ENCODE data around the gene PRKN.

The PRKN gene

DNA sequence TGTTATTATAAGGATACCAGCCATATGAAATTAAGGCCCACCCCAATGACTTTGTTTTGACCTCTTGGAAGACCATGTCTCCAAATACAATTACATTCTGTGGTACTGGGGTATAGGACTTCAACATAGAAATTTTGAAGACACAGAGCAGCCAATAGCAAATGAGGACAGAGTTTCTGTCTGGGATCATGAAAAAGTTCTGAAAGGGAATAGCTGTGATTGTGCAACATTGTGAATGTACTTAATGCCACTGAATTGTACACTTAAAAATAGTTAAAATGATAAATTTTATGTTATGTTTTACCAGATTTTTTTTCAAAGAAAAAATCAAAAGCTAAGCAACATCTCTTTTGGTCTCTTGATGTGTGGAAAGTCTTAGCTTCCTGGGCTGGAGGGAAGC, 1426.7 kb downstream of the PRKN start:
- H3K4me3 ChIP-seq (ENCODE audit: low read length) = no peak overlapping the region
- no peak for DNase-seq (ENCODE audit: low read depth)
- TF ChIP-seq, protein P1, sequence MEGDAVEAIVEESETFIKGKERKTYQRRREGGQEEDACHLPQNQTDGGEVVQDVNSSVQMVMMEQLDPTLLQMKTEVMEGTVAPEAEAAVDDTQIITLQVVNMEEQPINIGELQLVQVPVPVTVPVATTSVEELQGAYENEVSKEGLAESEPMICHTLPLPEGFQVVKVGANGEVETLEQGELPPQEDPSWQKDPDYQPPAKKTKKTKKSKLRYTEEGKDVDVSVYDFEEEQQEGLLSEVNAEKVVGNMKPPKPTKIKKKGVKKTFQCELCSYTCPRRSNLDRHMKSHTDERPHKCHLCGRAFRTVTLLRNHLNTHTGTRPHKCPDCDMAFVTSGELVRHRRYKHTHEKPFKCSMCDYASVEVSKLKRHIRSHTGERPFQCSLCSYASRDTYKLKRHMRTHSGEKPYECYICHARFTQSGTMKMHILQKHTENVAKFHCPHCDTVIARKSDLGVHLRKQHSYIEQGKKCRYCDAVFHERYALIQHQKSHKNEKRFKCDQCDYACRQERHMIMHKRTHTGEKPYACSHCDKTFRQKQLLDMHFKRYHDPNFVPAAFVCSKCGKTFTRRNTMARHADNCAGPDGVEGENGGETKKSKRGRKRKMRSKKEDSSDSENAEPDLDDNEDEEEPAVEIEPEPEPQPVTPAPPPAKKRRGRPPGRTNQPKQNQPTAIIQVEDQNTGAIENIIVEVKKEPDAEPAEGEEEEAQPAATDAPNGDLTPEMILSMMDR (IDR thresholded peaks at IDR 0.05; ENCODE audit: insufficient read depth, low read depth, low read length, missing control alignments) = no peak

DNA sequence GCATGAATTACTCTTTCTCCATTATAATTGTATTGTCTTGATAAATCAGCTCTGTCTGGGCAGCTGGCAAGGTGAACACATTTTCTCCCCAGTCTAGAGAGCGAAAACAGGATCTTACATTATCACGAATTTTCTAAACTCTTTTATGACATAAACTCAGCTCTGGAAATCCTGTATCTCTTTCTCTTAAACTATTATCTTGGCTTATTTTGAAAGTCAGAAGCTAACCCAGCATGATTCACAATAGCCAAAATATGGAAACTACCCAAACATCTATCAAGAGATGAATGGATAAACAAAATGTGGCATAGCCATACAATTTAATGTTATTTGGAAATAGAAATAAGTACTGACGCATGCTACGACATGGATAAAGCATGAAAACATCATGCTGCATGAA, 1427.8 kb downstream of the PRKN start:
- DNase-seq (ENCODE audit: low read depth) = no peak
- TF ChIP-seq, protein P1 (IDR thresholded peaks at IDR 0.05; ENCODE audit: insufficient read depth, low read depth, low read length, missing control alignments) = no peak

More for the DNA sequence above, 1427.8 kb downstream of the PRKN start:
- H3K4me3 ChIP-seq (ENCODE audit: low read length) = no peak overlapping the region

Measured in epithelial cell of esophagus (primary cell).